ENCODE results near the gene SLC50A1. TPM values are rescaled to one million over a fixed set of nuclear protein-coding genes. Genes with fewer than 3 reads are reported as not detected.

Gene SLC50A1
- total and polyA plus RNA-seq, 9 of the 15 experiments (the other 6 are each of a cell fraction or from before 2014, with no cell fraction given): 46.5 to 132 (median 91.9) TPM

DNA sequence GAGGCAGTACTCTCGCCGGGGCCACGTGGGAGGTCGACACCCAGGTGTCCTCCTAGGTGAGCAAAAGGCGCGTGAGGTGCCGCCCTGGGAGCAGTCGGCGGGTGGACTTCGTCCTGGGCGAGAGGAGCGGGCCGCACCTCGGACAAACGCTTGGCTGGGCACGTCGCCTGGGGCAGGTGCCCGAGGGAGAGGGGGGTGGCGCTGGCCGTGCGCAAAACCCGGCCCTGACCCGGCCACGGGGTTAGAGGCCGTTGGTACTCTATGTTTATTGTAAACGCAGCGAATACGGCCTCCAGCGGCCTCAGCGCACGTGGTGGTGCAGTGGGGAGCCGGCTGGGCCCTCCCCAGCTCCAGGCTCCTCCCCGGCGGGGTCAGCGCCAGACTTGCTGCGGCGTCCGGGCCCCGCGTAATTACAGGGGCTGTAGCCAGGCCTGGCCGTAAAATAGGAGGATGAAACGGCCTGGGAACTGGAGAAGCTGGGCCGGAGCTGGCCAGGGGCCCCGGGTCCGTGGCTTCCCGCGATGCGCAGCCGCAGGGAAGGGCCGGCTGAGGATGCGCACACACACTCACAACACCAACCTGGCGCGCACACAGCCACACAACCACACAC is 9.6 kb upstream of the SLC50A1 start (continued):
- TF ChIP-seq, protein P1, sequence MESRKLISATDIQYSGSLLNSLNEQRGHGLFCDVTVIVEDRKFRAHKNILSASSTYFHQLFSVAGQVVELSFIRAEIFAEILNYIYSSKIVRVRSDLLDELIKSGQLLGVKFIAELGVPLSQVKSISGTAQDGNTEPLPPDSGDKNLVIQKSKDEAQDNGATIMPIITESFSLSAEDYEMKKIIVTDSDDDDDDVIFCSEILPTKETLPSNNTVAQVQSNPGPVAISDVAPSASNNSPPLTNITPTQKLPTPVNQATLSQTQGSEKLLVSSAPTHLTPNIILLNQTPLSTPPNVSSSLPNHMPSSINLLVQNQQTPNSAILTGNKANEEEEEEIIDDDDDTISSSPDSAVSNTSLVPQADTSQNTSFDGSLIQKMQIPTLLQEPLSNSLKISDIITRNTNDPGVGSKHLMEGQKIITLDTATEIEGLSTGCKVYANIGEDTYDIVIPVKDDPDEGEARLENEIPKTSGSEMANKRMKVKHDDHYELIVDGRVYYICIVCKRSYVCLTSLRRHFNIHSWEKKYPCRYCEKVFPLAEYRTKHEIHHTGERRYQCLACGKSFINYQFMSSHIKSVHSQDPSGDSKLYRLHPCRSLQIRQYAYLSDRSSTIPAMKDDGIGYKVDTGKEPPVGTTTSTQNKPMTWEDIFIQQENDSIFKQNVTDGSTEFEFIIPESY (CRISPR knock-in tag; IDR thresholded peaks at IDR 0.05): peak; percentile 83
- 0 out of 2 replicates have a peak, but pooled peaks have one; percentile 8 for TF ChIP-seq ZBTB7A (IDR thresholded peaks at IDR 0.05; ENCODE audit: borderline replicate concordance, control insufficient read depth, low read depth, low read length)
- 0 out of 2 replicates have a peak, but pooled peaks have one; percentile 25 for TF ChIP-seq MYC (IDR thresholded peaks at IDR 0.05; ENCODE audit: low read depth, low read length)
- no peak for TF ChIP-seq MYC (CRISPR knock-in tag; IDR thresholded peaks at IDR 0.05; ENCODE audit: borderline replicate concordance, low read depth)
- TF ChIP-seq, protein P2, sequence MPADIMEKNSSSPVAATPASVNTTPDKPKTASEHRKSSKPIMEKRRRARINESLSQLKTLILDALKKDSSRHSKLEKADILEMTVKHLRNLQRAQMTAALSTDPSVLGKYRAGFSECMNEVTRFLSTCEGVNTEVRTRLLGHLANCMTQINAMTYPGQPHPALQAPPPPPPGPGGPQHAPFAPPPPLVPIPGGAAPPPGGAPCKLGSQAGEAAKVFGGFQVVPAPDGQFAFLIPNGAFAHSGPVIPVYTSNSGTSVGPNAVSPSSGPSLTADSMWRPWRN (IDR thresholded peaks at IDR 0.05; ENCODE audit: low read depth): no peak
- TF ChIP-seq PHF20 (IDR thresholded peaks at IDR 0.05; ENCODE audit: partially characterized antibody): no peak
- TF ChIP-seq, protein P3, sequence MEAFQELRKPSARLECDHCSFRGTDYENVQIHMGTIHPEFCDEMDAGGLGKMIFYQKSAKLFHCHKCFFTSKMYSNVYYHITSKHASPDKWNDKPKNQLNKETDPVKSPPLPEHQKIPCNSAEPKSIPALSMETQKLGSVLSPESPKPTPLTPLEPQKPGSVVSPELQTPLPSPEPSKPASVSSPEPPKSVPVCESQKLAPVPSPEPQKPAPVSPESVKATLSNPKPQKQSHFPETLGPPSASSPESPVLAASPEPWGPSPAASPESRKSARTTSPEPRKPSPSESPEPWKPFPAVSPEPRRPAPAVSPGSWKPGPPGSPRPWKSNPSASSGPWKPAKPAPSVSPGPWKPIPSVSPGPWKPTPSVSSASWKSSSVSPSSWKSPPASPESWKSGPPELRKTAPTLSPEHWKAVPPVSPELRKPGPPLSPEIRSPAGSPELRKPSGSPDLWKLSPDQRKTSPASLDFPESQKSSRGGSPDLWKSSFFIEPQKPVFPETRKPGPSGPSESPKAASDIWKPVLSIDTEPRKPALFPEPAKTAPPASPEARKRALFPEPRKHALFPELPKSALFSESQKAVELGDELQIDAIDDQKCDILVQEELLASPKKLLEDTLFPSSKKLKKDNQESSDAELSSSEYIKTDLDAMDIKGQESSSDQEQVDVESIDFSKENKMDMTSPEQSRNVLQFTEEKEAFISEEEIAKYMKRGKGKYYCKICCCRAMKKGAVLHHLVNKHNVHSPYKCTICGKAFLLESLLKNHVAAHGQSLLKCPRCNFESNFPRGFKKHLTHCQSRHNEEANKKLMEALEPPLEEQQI (IDR thresholded peaks at IDR 0.05): no peak
- TF ChIP-seq L3MBTL2 (IDR thresholded peaks at IDR 0.05): peak; percentile 19; the same call in 1 of the 2 replicates
- TF ChIP-seq YY1 (IDR thresholded peaks at IDR 0.05; ENCODE audit: borderline replicate concordance in 1 of 3, control insufficient read depth in 1 of 3, extremely low read depth in 1 of 3, insufficient read depth in 3 of 3, insufficient read length in 1 of 3, insufficient replicate concordance in 2 of 3, low read depth in 1 of 3, low read length in 2 of 3): no peak
- TF ChIP-seq, protein P4, sequence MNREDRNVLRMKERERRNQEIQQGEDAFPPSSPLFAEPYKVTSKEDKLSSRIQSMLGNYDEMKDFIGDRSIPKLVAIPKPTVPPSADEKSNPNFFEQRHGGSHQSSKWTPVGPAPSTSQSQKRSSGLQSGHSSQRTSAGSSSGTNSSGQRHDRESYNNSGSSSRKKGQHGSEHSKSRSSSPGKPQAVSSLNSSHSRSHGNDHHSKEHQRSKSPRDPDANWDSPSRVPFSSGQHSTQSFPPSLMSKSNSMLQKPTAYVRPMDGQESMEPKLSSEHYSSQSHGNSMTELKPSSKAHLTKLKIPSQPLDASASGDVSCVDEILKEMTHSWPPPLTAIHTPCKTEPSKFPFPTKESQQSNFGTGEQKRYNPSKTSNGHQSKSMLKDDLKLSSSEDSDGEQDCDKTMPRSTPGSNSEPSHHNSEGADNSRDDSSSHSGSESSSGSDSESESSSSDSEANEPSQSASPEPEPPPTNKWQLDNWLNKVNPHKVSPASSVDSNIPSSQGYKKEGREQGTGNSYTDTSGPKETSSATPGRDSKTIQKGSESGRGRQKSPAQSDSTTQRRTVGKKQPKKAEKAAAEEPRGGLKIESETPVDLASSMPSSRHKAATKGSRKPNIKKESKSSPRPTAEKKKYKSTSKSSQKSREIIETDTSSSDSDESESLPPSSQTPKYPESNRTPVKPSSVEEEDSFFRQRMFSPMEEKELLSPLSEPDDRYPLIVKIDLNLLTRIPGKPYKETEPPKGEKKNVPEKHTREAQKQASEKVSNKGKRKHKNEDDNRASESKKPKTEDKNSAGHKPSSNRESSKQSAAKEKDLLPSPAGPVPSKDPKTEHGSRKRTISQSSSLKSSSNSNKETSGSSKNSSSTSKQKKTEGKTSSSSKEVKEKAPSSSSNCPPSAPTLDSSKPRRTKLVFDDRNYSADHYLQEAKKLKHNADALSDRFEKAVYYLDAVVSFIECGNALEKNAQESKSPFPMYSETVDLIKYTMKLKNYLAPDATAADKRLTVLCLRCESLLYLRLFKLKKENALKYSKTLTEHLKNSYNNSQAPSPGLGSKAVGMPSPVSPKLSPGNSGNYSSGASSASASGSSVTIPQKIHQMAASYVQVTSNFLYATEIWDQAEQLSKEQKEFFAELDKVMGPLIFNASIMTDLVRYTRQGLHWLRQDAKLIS (CRISPR knock-in tag; IDR thresholded peaks at IDR 0.05): no peak
- no peak for TF ChIP-seq CHCHD3 (CRISPR knock-in tag; IDR thresholded peaks at IDR 0.05)
- TF ChIP-seq, protein P5, sequence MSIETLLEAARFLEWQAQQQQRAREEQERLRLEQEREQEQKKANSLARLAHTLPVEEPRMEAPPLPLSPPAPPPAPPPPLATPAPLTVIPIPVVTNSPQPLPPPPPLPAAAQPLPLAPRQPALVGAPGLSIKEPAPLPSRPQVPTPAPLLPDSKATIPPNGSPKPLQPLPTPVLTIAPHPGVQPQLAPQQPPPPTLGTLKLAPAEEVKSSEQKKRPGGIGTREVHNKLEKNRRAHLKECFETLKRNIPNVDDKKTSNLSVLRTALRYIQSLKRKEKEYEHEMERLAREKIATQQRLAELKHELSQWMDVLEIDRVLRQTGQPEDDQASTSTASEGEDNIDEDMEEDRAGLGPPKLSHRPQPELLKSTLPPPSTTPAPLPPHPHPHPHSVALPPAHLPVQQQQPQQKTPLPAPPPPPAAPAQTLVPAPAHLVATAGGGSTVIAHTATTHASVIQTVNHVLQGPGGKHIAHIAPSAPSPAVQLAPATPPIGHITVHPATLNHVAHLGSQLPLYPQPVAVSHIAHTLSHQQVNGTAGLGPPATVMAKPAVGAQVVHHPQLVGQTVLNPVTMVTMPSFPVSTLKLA (conservative IDR thresholded peaks at IDR 0.05): peak in 1 of 2 experiments; percentile 27; a peak in 1 of 4 replicates
- TF ChIP-seq POLR2G (IDR thresholded peaks at IDR 0.05; ENCODE audit: low read depth, low read length): 0 out of 2 replicates have a peak, but pooled peaks have one; percentile 29

Measured in K562 (cell line).